GM12874 (cell line): ENCODE results near the gene PHACTR1.

Experiments used
- TF ChIP-seq, protein P1 (sequence below): IDR thresholded peaks from 2 replicates; pipeline ENCODE4 v1.5.1; 2011; ENCODE audit warnings: low read depth, mild to moderate bottlenecking, control low read depth, low read length, moderate library complexity; ENCODE audit not compliant: insufficient read depth

Gene PHACTR1

DNA sequence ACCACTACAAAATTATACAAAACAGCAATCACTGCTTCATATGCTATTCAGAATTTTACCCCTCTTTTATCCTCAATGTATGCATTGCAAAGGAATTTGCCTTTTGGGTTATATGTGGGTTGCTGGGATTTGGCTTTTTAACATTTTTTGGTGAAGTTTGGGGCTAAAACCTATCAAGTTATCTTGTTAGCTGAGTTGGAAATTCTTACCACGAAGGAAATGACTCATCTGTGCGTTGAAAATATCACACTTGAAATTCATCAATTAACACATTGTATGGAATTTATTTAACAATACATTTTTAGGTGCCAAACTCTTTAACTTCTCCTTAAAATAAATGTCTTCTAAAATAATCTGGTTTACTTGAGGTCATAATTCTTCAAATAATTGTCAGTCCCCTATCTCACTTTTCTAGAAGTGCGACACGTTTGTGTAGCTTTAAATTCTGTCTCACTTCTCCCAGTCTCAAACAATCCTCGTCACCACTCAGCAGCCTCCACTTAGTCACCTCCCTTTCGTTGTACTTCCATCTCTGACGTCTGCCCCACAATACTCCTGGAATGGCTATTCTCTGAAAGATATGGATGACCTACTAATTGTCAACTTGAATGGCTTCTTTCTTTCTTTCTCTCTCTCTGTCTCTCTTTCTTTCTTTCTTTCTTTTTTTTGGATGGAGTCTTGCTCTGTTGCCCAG, 88.5 kb downstream of the PHACTR1 start:
- TF ChIP-seq, protein P1, sequence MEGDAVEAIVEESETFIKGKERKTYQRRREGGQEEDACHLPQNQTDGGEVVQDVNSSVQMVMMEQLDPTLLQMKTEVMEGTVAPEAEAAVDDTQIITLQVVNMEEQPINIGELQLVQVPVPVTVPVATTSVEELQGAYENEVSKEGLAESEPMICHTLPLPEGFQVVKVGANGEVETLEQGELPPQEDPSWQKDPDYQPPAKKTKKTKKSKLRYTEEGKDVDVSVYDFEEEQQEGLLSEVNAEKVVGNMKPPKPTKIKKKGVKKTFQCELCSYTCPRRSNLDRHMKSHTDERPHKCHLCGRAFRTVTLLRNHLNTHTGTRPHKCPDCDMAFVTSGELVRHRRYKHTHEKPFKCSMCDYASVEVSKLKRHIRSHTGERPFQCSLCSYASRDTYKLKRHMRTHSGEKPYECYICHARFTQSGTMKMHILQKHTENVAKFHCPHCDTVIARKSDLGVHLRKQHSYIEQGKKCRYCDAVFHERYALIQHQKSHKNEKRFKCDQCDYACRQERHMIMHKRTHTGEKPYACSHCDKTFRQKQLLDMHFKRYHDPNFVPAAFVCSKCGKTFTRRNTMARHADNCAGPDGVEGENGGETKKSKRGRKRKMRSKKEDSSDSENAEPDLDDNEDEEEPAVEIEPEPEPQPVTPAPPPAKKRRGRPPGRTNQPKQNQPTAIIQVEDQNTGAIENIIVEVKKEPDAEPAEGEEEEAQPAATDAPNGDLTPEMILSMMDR, result no peak

- TF ChIP-seq, protein P1, result no peak
Measured at GRCh38 chr6:12806136-12806535, 89.6 kb downstream of the PHACTR1 start.

DNA sequence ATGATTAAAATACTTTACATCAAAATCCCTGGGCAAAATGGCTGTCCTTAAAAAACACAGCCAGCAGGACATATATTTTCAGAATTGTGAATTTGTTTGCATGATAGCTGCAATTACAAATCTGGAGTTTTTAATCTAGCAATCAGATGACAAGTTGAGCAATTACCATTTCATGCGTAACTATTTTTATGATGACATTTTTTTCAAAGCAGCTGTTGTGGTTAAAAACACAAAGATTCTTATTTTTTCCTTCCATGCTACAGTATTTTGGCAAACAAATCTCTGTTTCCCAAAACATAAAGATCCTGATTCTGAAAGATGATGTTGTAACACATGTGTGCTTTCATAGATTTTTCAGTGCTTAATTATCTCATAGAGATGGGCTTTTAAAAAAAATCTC, 90.2 kb downstream of the PHACTR1 start:
- TF ChIP-seq, protein P1, result no peak

DNA sequence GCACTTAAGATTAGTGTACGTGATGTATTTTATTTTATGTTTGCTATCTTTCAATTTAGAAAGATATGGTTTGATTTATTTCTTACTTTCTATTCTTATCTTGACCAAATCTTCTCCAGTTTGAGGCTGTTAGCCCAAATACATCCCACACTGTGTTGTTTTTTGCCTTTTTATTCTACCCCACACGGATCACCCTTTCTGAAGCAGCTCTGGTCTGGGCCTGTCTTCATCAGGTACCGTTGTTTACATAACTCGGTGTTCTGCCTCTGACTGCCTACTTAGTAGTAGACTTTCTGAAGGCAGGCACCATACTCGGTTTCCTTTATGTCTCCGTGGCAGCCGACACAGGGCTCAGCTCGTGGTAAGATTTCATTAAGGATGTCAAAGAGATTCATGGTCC, 95.0 kb downstream of the PHACTR1 start:
- TF ChIP-seq, protein P1, result no peak

DNA sequence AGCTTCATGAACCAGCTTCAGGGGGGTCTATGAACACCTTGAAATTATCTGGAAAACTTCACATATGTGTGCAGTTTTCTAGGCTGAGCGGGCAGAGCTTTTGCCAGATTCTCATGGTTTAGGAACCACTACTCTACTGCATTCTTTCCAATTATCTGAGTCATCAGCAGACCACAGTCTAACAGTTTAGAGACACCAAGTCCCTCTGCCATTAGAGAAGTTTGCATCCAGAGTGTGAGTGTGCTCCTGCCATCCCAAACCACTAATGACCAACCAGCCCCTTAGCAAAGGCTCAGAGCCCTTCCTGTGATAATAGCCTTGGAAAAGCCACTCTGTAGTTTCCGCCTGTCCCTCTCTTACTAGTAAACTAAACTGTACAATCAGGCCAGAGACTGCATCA, 96.8 kb downstream of the PHACTR1 start:
- TF ChIP-seq, protein P1, result no peak

DNA sequence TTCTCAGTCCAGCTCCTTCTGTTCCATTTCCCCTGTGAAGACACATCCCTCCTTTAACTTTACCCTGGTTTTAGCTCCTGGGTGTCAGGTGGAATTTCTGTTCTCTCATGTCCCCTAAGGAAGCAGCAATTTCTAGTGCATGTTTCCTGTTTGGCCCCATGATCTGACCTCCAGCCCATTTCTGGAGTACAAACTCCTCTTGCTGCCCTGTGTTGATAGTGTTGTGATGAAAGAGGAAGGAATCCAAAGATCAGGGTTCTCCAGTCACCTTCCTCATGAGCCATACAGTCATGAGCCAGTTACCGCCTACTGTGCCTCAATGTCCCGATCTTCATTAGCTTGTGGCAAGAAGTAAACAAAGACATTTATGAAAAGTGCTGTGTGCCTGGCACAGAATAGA, 97.4 kb downstream of the PHACTR1 start:
- TF ChIP-seq, protein P1, result no peak

- TF ChIP-seq, protein P1, result no peak
Measured at GRCh38 chr6:12815089-12815488, 98.5 kb downstream of the PHACTR1 start.
